HG03342 (cell line): Measurements from ENCODE around the gene PNPLA2.

Experiments used
- ATAC-seq: cut with Tn5 transposase; IDR thresholded peaks from one replicate; pipeline ENCODE4 v1.9.1; 2021; ENCODE audit warnings: mild to moderate bottlenecking, moderate library complexity; ENCODE audit not compliant: unreplicated experiment

PNPLA2 gene

DNA sequence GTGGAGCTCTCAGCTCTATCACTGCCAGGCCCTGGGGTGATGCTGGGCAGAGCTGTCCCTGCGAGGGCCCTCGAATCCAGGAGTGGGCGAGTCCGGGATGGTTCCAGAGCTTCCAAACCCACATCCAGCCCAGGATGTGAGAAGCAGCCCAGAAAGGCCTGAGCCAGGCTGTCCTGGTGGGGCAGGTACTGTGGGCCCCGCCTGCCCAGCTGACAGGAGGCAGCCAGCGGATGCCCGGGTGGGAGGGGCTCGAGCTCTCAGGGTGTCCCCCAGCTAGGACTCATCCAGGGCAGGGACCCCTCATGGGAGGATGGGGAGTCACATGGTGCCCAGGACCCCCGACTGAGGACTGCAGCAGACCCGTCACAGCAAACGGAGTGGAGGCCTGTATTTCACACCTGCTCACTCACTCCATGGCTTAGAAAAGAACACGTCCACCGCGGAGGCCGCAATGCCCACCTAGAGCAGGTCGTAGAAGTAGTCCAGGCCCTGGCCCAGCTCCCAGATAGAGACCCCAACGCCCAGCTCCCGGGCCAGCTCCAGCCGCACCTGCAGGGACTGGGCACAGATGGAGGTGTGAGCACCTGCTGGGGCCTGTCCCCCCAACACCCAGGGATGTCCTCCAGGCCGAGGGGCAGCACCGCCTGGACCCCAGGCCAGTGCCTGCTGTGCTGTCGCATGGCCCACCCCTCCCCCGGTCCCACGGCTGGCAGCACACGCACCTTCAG lies 50.8 kb downstream of the PNPLA2 start:
- ATAC-seq = no peak

DNA sequence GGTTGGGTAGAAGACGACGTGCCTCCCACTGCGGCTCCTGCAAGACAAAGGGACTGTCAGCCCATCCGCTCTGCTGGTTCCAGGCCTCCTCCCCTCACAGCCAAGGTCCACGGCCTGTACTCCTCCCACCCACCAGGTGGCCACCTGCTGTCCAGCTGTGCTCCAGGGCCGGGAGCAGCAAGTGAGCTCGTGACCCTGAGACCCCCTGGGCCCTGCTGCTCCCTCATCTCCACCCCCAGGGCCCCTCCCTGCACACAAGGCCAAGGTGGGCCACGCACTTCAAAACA lies 51.4 kb downstream of the PNPLA2 start:
- no peak for ATAC-seq

DNA sequence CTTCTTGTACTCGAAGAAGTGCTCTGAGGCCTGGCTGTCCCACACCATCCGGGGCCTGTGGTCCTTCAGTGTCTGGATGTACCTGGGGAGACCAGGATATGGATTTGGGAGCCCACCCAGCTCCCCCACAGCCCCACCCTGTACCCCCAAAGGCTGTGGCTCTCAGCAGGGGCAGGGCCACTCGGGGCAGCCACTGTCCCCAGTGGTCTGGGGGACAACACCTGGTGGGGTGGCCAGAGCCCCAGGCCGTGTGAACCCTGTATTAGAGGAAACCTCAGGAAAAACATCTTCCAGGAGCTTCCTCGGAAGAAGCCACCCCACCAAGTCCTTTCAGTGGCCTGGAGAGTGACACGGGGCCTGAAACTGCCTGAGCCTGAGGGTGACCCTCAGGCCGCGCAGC lies 51.7 kb downstream of the PNPLA2 start:
- no peak for ATAC-seq

DNA sequence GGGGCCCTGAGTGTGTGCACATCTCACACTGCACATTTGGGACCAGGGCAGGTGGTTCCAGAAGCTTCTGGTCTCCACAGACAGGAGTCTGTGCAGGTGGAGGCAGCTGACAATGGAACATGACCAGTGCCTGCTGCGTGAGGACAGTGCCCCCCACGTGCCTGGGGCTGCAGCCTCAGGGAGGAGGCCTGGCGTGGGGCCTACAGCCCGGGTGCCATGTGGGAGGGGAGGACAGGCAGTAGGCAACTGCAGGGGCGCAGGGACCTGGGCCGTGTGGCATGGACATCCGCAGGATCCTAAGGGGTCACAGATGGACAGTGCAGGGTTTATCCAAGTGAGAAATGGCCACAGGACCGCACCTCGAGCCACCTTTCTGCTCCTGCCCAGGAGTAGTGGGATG lies 52.8 kb downstream of the PNPLA2 start:
- no peak for ATAC-seq

DNA sequence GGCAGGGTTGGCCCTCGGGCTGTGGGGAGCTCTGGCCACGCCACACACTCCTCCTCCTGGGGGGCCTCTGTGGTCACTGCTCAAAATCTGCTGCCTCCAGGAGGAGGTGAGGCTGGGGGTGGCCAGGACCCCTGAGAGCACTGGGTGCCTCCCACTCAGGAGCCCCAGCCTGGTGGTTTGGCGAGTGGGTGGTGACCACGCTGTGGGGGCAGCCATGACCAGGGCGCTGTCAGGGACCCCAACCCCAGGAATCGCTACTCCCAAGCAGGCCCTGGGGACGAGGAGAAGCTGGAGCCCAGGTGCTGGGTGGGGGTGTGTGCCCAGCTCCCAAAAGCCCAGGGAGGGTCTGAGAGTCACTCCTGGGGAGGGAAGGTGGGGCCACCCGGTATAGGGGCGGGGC lies 54.1 kb downstream of the PNPLA2 start:
- ATAC-seq = no peak

DNA sequence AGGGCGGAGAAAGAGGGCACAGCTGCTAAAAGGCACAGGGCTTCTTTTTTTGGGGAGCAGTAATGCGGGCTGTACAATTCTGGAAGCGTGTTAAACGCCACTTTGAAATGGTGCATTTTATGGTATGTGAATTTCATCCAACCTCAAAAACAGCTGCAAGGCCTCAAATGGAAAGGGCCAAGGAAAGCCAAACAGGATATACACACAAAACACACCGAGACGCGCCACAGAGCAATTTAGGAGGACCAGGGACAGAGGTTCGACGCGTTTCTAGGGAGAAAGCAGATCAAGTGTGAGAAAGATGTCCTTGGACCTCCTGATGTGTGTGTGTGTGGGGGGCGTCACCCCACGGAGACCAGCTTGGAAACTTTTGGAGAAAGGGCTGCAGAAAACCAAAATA lies 55.0 kb downstream of the PNPLA2 start:
- no peak for ATAC-seq
